ENCODE measurements around the gene PIGZ. TPM values are rescaled to one million over a fixed set of nuclear protein-coding genes. Genes with fewer than 3 reads are reported as not detected.

Gene PIGZ
- total RNA-seq, 1 donor from 2014 or later: 0.96 TPM

GRCh38 chr3:196902296-196902695, 66.3 kb downstream of the PIGZ start:
- H3K27me3 ChIP-seq: no peaks in the 10 kb centered on the region
- H3K4me3 ChIP-seq: no peak overlapping the region
- no peaks in the 10 kb centered on the region for H3K4me1 ChIP-seq
- H3K9me3 ChIP-seq: no peaks in the 10 kb centered on the region
- H3K36me3 ChIP-seq: peaks cover 34 to 54% of the 10 kb centered on the region in 2 donors
- intact Hi-C loops (cut with DNase I): no loop called here
- H3K27ac ChIP-seq: no peak overlapping the region
- TF ChIP-seq CTCF (IDR thresholded peaks at IDR 0.05): no peak
- DNase-seq (ENCODE audit: low spot score in 2 of 2): no peak

- no peak overlapping the region for H3K27ac ChIP-seq
- H3K4me3 ChIP-seq: no peak overlapping the region
- no peaks in the 10 kb centered on the region for H3K4me1 ChIP-seq
- no peaks in the 10 kb centered on the region for H3K9me3 ChIP-seq
- DNase-seq (ENCODE audit: low spot score in 2 of 2): no peak
- no peaks in the 10 kb centered on the region for H3K27me3 ChIP-seq
- intact Hi-C loops (cut with DNase I): no loop called here
- TF ChIP-seq CTCF (IDR thresholded peaks at IDR 0.05): no peak
- peaks cover 33 to 54% of the 10 kb centered on the region in 2 donors for H3K36me3 ChIP-seq
Observed at GRCh38 chr3:196901768-196902167, 66.9 kb downstream of the PIGZ start.

Other genes with a start within 250 kb of the PIGZ start
- gene PAK2, start 229.0 kb downstream of the PIGZ start, total RNA-seq: 24.4 TPM
- 11.0 TPM for gene SENP5, start 100.9 kb downstream of the PIGZ start, total RNA-seq
- gene NCBP2, start 26.3 kb downstream of the PIGZ start, total RNA-seq: 16.9 TPM
- 21.6 TPM for gene MELTF, start 61.0 kb upstream of the PIGZ start, total RNA-seq

All from ascending aorta (tissue), 2 donors.